Trophoblast cell (in vitro differentiated cells and primary cell): ENCODE measurements around the gene UGT1A5.
A peak's percentile ranks its signal among the peaks of the same experiment; 100 is the strongest.

Source experiments
- DNase-seq, 2 donors: peaks; one replicate each; pipeline ENCODE4 v3.0.0-alpha.2; 2016
- H2AFZ ChIP-seq: 2 replicates; pipeline ENCODE4 v1.6.1; 2013; ENCODE audit warnings: low read length, moderate library complexity, mild to moderate bottlenecking; ENCODE audit not compliant: insufficient read depth, poor library complexity
- H2AK5ac ChIP-seq: 2 replicates; pipeline ENCODE4 v1.6.1; 2013; ENCODE audit warnings: mild to moderate bottlenecking, low read length
- H2BK120ac ChIP-seq: 2 replicates; pipeline ENCODE4 v1.6.1; 2013; ENCODE audit warnings: low read length, mild to moderate bottlenecking, moderate library complexity; ENCODE audit not compliant: insufficient read depth, poor library complexity
- H2BK12ac ChIP-seq: 2 replicates; pipeline ENCODE4 v1.6.1; 2013; ENCODE audit warnings: mild to moderate bottlenecking, low read length, moderate library complexity
- H2BK5ac ChIP-seq: 2 replicates; pipeline ENCODE4 v1.6.1; 2013; ENCODE audit warnings: low read length, low read depth, moderate library complexity, mild to moderate bottlenecking; ENCODE audit not compliant: poor library complexity
- H3K14ac ChIP-seq: 2 replicates; pipeline ENCODE4 v1.6.1; 2013; ENCODE audit warnings: mild to moderate bottlenecking, low read length
- H3K18ac ChIP-seq: 2 replicates; pipeline ENCODE4 v1.6.1; 2013; ENCODE audit warnings: mild to moderate bottlenecking, low read length
- H3K23ac ChIP-seq: 2 replicates; pipeline ENCODE4 v1.6.1; 2013; ENCODE audit warnings: low read length
- H3K27ac ChIP-seq: 2 replicates; pipeline ENCODE4 v1.5.1; 2013; ENCODE audit warnings: low read depth, mild to moderate bottlenecking, inconsistent platforms, low read length, moderate library complexity
- H3K27me3 ChIP-seq: 2 replicates; pipeline ENCODE4 v1.6.1; 2013; ENCODE audit warnings: inconsistent platforms, mild to moderate bottlenecking, low read length, moderate library complexity; ENCODE audit not compliant: insufficient read depth
- H3K36me3 ChIP-seq, 2 experiments: 1 replicate in 1 of 2; 2 replicates in 1 of 2; pipeline ENCODE4 v1.6.1; 2013; ENCODE audit warnings: low read length in 2 of 2, mild to moderate bottlenecking in 2 of 2, moderate library complexity in 1 of 2; ENCODE audit not compliant: insufficient read depth in 2 of 2, control insufficient read depth in 1 of 2
- H3K4ac ChIP-seq: 2 replicates; pipeline ENCODE4 v1.6.1; 2013; ENCODE audit warnings: low read depth, mild to moderate bottlenecking, low read length, moderate library complexity
- H3K4me1 ChIP-seq, 2 experiments: 1 replicate in 1 of 2; 2 replicates in 1 of 2; pipeline ENCODE4 v1.6.1; 2013; ENCODE audit warnings: low read length in 2 of 2, mild to moderate bottlenecking in 2 of 2, moderate library complexity in 1 of 2; ENCODE audit not compliant: insufficient read depth in 2 of 2, control insufficient read depth in 1 of 2
- H3K4me2 ChIP-seq: 2 replicates; pipeline ENCODE4 v1.6.1; 2013; ENCODE audit warnings: inconsistent platforms, mild to moderate bottlenecking, low read length, moderate library complexity
- H3K4me3 ChIP-seq: 2 replicates; pipeline ENCODE4 v1.5.1; 2013; ENCODE audit warnings: mild to moderate bottlenecking, low read depth, low read length, inconsistent platforms
- H3K79me1 ChIP-seq: one replicate; pipeline ENCODE4 v1.6.1; 2013; ENCODE audit warnings: low read length
- H3K79me2 ChIP-seq: 2 replicates; pipeline ENCODE4 v1.6.1; 2013; ENCODE audit warnings: low read length, mild to moderate bottlenecking; ENCODE audit not compliant: control insufficient read depth, insufficient read depth, poor library complexity
- H3K9ac ChIP-seq: 2 replicates; pipeline ENCODE4 v1.6.1; 2013; ENCODE audit warnings: mild to moderate bottlenecking, low read length
- H3K9me3 ChIP-seq: 2 replicates; pipeline ENCODE4 v1.6.1; 2013; ENCODE audit warnings: low read depth, mild to moderate bottlenecking, control low read depth, inconsistent platforms, low read length; ENCODE audit not compliant: insufficient read depth
- H4K12ac ChIP-seq: 2 replicates; pipeline ENCODE4 v1.6.1; 2013; ENCODE audit warnings: low read depth, mild to moderate bottlenecking, low read length, moderate library complexity
- H4K8ac ChIP-seq: 2 replicates; pipeline ENCODE4 v1.6.1; 2013; ENCODE audit warnings: low read depth, mild to moderate bottlenecking, low read length, moderate library complexity
- H4K91ac ChIP-seq: one replicate; pipeline ENCODE4 v1.6.1; 2013; ENCODE audit warnings: low read depth, mild to moderate bottlenecking, low read length, moderate library complexity
- WGBS: extraction: QIAGEN DNeasy Blood & Tissue Kit; methylation state at CpG from one replicate; pipeline ENCODE4 v1.1.7; 2013; ENCODE audit warnings: missing lambda C conversion rate; ENCODE audit not compliant: insufficient read length, insufficient coverage; ENCODE audit errors: extremely low coverage; 5-methylcytosine and 5-hydroxymethylcytosine counted together

UGT1A5 gene

DNA sequence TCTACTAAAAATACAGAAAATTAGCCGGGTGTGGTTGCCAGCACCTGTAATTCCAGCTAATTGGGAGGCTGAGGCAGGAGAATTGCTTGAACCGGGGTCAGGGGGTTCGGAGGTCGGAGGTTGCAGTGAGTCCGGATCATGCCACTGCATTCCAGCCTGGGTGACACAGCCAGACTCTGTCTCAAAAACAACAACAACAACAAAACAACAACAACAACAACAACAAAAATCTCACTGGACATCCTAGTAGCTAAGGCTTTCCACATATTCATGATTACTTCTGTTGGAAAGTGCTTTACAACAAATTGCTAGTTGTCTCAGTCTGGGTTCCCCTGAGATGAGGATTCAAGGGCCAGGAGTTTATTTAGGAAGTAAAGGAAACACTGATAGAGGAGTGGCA lies 61.1 kb downstream of the UGT1A5 start:
- no peak overlapping the region for H3K4me3 ChIP-seq
- H2BK5ac ChIP-seq, result no peak overlapping the region
- no peak overlapping the region for H3K18ac ChIP-seq
- H4K8ac ChIP-seq, result no peak overlapping the region
- no peak overlapping the region for H4K91ac ChIP-seq
- H3K4me1 ChIP-seq, result no peaks in the 10 kb centered on the region
- H2AK5ac ChIP-seq, result no peak overlapping the region
- no peak overlapping the region for H3K14ac ChIP-seq
- no peak overlapping the region for H3K4me2 ChIP-seq
- no CpG with 5 or more reads among the region's 5 CpGs for WGBS
- H3K36me3 ChIP-seq, result no peaks in the 10 kb centered on the region
- no peak overlapping the region for H3K27ac ChIP-seq
- H2BK120ac ChIP-seq, result no peak overlapping the region
- no peaks in the 10 kb centered on the region for H3K79me2 ChIP-seq
- no peak overlapping the region for H2AFZ ChIP-seq
- no peak overlapping the region for H3K23ac ChIP-seq
- H3K9me3 ChIP-seq, result peaks cover 15% of the 10 kb centered on the region
- H2BK12ac ChIP-seq, result no peak overlapping the region
- no peaks in the 10 kb centered on the region for H3K79me1 ChIP-seq
- no peak overlapping the region for H3K4ac ChIP-seq
- H3K27me3 ChIP-seq, result no peaks in the 10 kb centered on the region
- DNase-seq, result no peak
- no peak overlapping the region for H4K12ac ChIP-seq
- H3K9ac ChIP-seq, result no peak overlapping the region

DNA sequence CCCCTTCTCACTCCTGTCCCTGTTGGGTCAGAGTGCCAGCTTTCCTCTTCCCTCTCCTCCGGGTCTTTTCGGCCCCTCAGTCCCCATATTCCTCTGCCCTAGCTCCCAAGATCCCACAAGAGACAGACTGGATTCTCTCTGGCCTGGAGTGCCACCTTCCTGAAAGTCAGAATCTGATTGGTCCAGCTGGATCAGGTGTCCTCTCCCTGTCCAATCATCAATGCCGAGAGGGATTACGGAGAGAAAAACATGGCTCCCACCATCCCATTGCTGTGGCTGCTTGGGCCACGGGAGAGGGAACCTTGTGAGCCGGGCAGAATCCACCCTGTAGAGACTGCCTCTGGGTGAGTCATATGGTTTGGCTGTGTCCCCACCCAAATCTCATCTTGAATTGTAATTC lies 62.7 kb downstream of the UGT1A5 start:
- no peak overlapping the region for H2BK12ac ChIP-seq
- no peaks in the 10 kb centered on the region for H3K79me2 ChIP-seq
- no peak overlapping the region for H4K8ac ChIP-seq
- no peak overlapping the region for H3K4ac ChIP-seq
- H3K36me3 ChIP-seq, result no peaks in the 10 kb centered on the region
- no peak overlapping the region for H2BK5ac ChIP-seq
- no peak overlapping the region for H3K9ac ChIP-seq
- H4K12ac ChIP-seq, result no peak overlapping the region
- no peak overlapping the region for H3K4me3 ChIP-seq
- no peaks in the 10 kb centered on the region for H3K27me3 ChIP-seq
- H2AK5ac ChIP-seq, result no peak overlapping the region
- DNase-seq, result no peak
- H4K91ac ChIP-seq, result no peak overlapping the region
- no peak overlapping the region for H2BK120ac ChIP-seq
- no peaks in the 10 kb centered on the region for H3K4me1 ChIP-seq
- H3K27ac ChIP-seq, result no peak overlapping the region
- no peak overlapping the region for H3K14ac ChIP-seq
- H2AFZ ChIP-seq, result no peak overlapping the region
- WGBS, result no CpG with 5 or more reads among the region's 6 CpGs
- peaks cover 20% of the 10 kb centered on the region for H3K9me3 ChIP-seq
- no peaks in the 10 kb centered on the region for H3K79me1 ChIP-seq
- H3K18ac ChIP-seq, result no peak overlapping the region
- no peak overlapping the region for H3K4me2 ChIP-seq
- H3K23ac ChIP-seq, result no peak overlapping the region

DNA sequence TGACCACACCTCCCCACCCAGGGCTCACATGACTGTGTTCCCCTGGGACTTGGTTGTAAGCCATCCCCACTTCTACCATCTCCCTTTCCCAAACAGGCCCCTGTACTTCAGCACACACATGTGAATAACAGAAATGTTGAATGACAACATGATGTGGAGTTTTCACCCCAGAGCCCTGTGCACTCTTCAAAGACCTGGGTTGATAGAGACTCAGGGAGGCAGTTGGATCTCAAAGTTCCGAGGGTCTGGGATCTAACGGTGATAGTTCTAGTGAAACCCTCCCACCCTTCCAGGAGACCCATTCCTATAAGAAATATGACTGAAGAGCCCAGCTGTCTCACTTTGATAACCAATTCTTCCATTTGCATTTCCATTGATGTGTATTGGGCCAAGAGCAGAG lies 65.3 kb downstream of the UGT1A5 start, which contains the start of gene MROH2A:
Gene MROH2A (plus strand): TSS at position 301 of the 400 bp plus-strand sequence. CDS start 1,029 bp downstream, outside the sequence.
- no peak within 1 kb of the TSS for H3K4ac ChIP-seq
- H3K4me2 ChIP-seq, result no peak within 1 kb of the TSS
- H3K79me1 ChIP-seq, result no peaks in the 10 kb centered on the region
- no peak within 1 kb of the TSS for H4K91ac ChIP-seq
- no peak within 1 kb of the TSS for H2AK5ac ChIP-seq
- no peak within 1 kb of the TSS for H4K8ac ChIP-seq
- H3K9me3 ChIP-seq, result peaks cover 18% of the 10 kb centered on the region
- no peak within 1 kb of the TSS for H2AFZ ChIP-seq
- no peaks in the 10 kb centered on the region for H3K4me1 ChIP-seq
- peak within 1 kb of the TSS; percentile 34 for H3K4me3 ChIP-seq
- no peak within 1 kb of the TSS for H3K9ac ChIP-seq
- H3K36me3 ChIP-seq, result no peaks in the 10 kb centered on the region
- H2BK5ac ChIP-seq, result no peak within 1 kb of the TSS
- H2BK12ac ChIP-seq, result no peak within 1 kb of the TSS
- no peaks in the 10 kb centered on the region for H3K27me3 ChIP-seq
- no peak within 1 kb of the TSS for H2BK120ac ChIP-seq
- DNase-seq, result no peak
- H3K14ac ChIP-seq, result no peak within 1 kb of the TSS
- no peak within 1 kb of the TSS for H4K12ac ChIP-seq
- H3K23ac ChIP-seq, result no peak within 1 kb of the TSS
- no CpG with 5 or more reads among the region's 2 CpGs for WGBS
- no peak within 1 kb of the TSS for H3K18ac ChIP-seq
- no peak within 1 kb of the TSS for H3K27ac ChIP-seq
- H3K79me2 ChIP-seq, result no peaks in the 10 kb centered on the region

- Histone ChIP-seq H3K27ac (no peak overlapping the region), H3K4me3 (no peak overlapping the region), H3K23ac (no peak overlapping the region), H3K14ac (no peak overlapping the region), H3K9me3 (peaks cover 18% of the 10 kb centered on the region), H3K79me1 (no peaks in the 10 kb centered on the region), H2BK12ac (no peak overlapping the region), H3K27me3 (no peaks in the 10 kb centered on the region), H4K91ac (no peak overlapping the region), H4K8ac (no peak overlapping the region), H2AK5ac (no peak overlapping the region), H2BK120ac (no peak overlapping the region), H2BK5ac (no peak overlapping the region), H3K4me2 (no peak overlapping the region), H3K18ac (no peak overlapping the region), H3K36me3 (no peaks in the 10 kb centered on the region), H3K9ac (no peak overlapping the region), H3K4me1 (no peaks in the 10 kb centered on the region), H4K12ac (no peak overlapping the region), H2AFZ (no peak overlapping the region), H3K4ac (no peak overlapping the region), H3K79me2 (no peaks in the 10 kb centered on the region)
- WGBS, result no CpG with 5 or more reads among the region's 4 CpGs
- no peak for DNase-seq
Measured at GRCh38 chr2:233779722-233780121, 67.0 kb downstream of the UGT1A5 start.
